Astrocyte (in vitro differentiated cells and primary cell): ENCODE measurements around the gene EXOC6B. TPM values are rescaled to one million over a fixed set of nuclear protein-coding genes. Genes with fewer than 3 reads are reported as not detected.
"Not testable (repeated sequence)": the region's sequence is repeated elsewhere in the genome, so short reads cannot be mapped to it uniquely, and the experiment has no call there.

Experiments used
- DNase-seq: peaks from one replicate; pipeline ENCODE4 v3.0.0-alpha.2; 2010; ENCODE audit warnings: low read depth
- FAIRE-seq: peaks from 2 replicates; lab custom pipeline; 2011; peaks lifted over from hg19 to GRCh38; lab: Jason Lieb, UNC
- H2AFZ ChIP-seq: 2 replicates; pipeline ENCODE4 v1.6.0; 2012; ENCODE audit warnings: low read depth, low read length, inconsistent platforms
- H3K27ac ChIP-seq: 2 replicates; pipeline ENCODE4 v1.5.1; 2011; ENCODE audit warnings: low read depth, low read length, inconsistent platforms
- H3K27me3 ChIP-seq: 2 replicates; pipeline ENCODE4 v1.6.0; 2011; ENCODE audit warnings: low read length, inconsistent platforms; ENCODE audit not compliant: insufficient read depth
- H3K36me3 ChIP-seq: 2 replicates; pipeline ENCODE4 v1.5.1; 2011; ENCODE audit warnings: low read length, inconsistent platforms; ENCODE audit not compliant: insufficient read depth
- H3K4me1 ChIP-seq: 2 replicates; pipeline ENCODE4 v1.5.1; 2011; ENCODE audit warnings: low read length, inconsistent platforms; ENCODE audit not compliant: insufficient read depth
- H3K4me2 ChIP-seq: 2 replicates; pipeline ENCODE4 v1.6.0; 2012; ENCODE audit warnings: low read length, inconsistent platforms
- H3K4me3 ChIP-seq: 2 replicates; pipeline ENCODE4 v1.5.1; 2011; ENCODE audit warnings: low read depth, mild to moderate bottlenecking, low read length, inconsistent platforms; ENCODE audit not compliant: insufficient read depth
- H3K79me2 ChIP-seq: 2 replicates; pipeline ENCODE4 v1.6.0; 2012; ENCODE audit warnings: mild to moderate bottlenecking, low read length, inconsistent platforms; ENCODE audit not compliant: insufficient read depth
- H3K9ac ChIP-seq: 2 replicates; pipeline ENCODE4 v1.6.0; 2012; ENCODE audit warnings: mild to moderate bottlenecking, low read length, inconsistent platforms
- H3K9me3 ChIP-seq: 2 replicates; pipeline ENCODE4 v1.5.1; 2012; ENCODE audit warnings: low read depth, mild to moderate bottlenecking, low read length, inconsistent platforms; ENCODE audit not compliant: insufficient read depth
- H4K20me1 ChIP-seq: 2 replicates; pipeline ENCODE4 v1.6.0; 2012; ENCODE audit warnings: low read length, inconsistent platforms; ENCODE audit not compliant: insufficient read depth
- H3K27ac Mint-ChIP-seq: one replicate; pipeline ENCODE4 v1.8.0; 2021; ENCODE audit warnings: mild to moderate bottlenecking, mixed read lengths; ENCODE audit not compliant: unreplicated experiment
- H3K27me3 Mint-ChIP-seq: one replicate; pipeline ENCODE4 v1.8.0; 2021; ENCODE audit warnings: low read depth, mixed read lengths; ENCODE audit not compliant: unreplicated experiment
- H3K36me3 Mint-ChIP-seq: one replicate; pipeline ENCODE4 v1.8.0; 2021; ENCODE audit warnings: low read depth, mixed read lengths; ENCODE audit not compliant: unreplicated experiment
- H3K4me1 Mint-ChIP-seq: one replicate; pipeline ENCODE4 v1.8.0; 2021; ENCODE audit warnings: low read depth, mixed read lengths; ENCODE audit not compliant: unreplicated experiment
- H3K4me3 Mint-ChIP-seq: one replicate; pipeline ENCODE4 v1.8.0; 2021; ENCODE audit warnings: mild to moderate bottlenecking, moderate library complexity, mixed read lengths; ENCODE audit not compliant: unreplicated experiment
- H3K9me3 Mint-ChIP-seq: one replicate; pipeline ENCODE4 v1.8.0; 2021; ENCODE audit warnings: mild to moderate bottlenecking, mixed read lengths; ENCODE audit not compliant: unreplicated experiment
- EZH2 ChIP-seq: IDR thresholded peaks from 2 replicates; pipeline ENCODE4 v1.6.1; 2012; ENCODE audit warnings: mild to moderate bottlenecking, low read length, inconsistent platforms; ENCODE audit not compliant: insufficient read depth
- total RNA-seq: library from RNA; stranded (reverse); gene quantifications from 2 replicates; pipeline ENCODE4 v1.2.1, GENCODE V29; 2021
- TF ChIP-seq, protein P1 (sequence below): IDR thresholded peaks from 2 replicates; pipeline ENCODE4 v1.5.1; 2011; ENCODE audit warnings: low read depth, mild to moderate bottlenecking, inconsistent platforms, low read length, moderate library complexity; ENCODE audit not compliant: insufficient read depth

EXOC6B gene
- total RNA-seq, 1 donor from 2014 or later = 31.8 TPM

DNA sequence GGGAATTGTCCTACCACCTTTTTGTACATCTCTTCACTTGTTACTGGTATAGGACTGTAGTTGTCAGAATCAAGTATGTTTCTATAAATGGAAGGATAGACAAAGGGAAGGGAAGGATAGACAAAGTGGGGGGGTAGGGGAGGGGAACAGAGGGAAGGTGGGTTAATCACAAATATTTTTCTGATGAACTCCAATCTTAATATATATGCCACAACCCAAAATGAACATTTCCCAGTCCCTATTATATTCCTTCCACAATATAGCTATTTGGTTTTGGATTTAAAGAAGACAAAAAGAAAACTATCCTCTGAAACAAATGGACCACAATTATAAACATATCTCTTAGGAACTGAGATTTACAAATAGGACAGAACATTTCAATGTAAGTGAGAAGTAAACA is 329.4 kb downstream of the EXOC6B start:
- Mint-ChIP-seq H3K27ac (no peak overlapping the region), H3K4me1 (no peaks in the 10 kb centered on the region), H3K36me3 (peaks cover 2% of the 10 kb centered on the region), H3K27me3 (no peaks in the 10 kb centered on the region), H3K4me3 (no peak overlapping the region), H3K9me3 (no peaks in the 10 kb centered on the region)
- Histone ChIP-seq H3K4me2 (no peak overlapping the region), H3K9ac (no peak overlapping the region), H3K36me3 (peaks cover 3% of the 10 kb centered on the region), H4K20me1 (no peaks in the 10 kb centered on the region), H3K27me3 (no peaks in the 10 kb centered on the region), H3K9me3 (no peaks in the 10 kb centered on the region), H2AFZ (no peak overlapping the region), H3K27ac (no peak overlapping the region), H3K4me1 (no peaks in the 10 kb centered on the region), H3K4me3 (no peak overlapping the region), H3K79me2 (no peaks in the 10 kb centered on the region)
- no peak for FAIRE-seq
- no peak for TF ChIP-seq EZH2
- TF ChIP-seq, protein P1, sequence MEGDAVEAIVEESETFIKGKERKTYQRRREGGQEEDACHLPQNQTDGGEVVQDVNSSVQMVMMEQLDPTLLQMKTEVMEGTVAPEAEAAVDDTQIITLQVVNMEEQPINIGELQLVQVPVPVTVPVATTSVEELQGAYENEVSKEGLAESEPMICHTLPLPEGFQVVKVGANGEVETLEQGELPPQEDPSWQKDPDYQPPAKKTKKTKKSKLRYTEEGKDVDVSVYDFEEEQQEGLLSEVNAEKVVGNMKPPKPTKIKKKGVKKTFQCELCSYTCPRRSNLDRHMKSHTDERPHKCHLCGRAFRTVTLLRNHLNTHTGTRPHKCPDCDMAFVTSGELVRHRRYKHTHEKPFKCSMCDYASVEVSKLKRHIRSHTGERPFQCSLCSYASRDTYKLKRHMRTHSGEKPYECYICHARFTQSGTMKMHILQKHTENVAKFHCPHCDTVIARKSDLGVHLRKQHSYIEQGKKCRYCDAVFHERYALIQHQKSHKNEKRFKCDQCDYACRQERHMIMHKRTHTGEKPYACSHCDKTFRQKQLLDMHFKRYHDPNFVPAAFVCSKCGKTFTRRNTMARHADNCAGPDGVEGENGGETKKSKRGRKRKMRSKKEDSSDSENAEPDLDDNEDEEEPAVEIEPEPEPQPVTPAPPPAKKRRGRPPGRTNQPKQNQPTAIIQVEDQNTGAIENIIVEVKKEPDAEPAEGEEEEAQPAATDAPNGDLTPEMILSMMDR = no peak
- DNase-seq = no peak

DNA sequence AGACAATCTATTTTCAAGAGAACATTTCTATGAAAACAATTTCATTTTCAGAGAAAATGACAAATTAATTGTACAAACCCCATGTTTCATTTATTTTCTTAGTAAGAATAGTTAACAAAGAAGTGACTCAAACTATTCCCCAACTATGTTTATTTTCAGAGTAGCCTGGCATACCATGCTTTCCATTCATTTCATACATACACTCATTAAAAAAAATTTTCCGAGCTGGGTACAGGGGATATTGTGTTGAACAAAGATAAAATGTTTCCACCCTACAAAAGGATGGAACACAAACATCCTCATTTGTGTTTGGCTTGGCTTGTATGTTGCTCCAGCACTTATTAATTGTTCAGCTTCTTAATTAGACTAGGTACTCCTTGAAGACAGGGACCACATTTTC is 331.4 kb downstream of the EXOC6B start:
- no peak overlapping the region for H3K4me3 Mint-ChIP-seq
- Histone ChIP-seq H3K9me3 (no peaks in the 10 kb centered on the region), H3K9ac (no peak overlapping the region), H4K20me1 (no peaks in the 10 kb centered on the region), H3K4me1 (no peaks in the 10 kb centered on the region), H3K36me3 (no peaks in the 10 kb centered on the region), H2AFZ (no peak overlapping the region), H3K4me2 (no peak overlapping the region), H3K27ac (no peak overlapping the region), H3K27me3 (no peaks in the 10 kb centered on the region), H3K79me2 (no peaks in the 10 kb centered on the region), H3K4me3 (no peak overlapping the region)
- no peak for FAIRE-seq
- H3K4me1 Mint-ChIP-seq = no peaks in the 10 kb centered on the region
- H3K27me3 Mint-ChIP-seq = no peaks in the 10 kb centered on the region
- no peaks in the 10 kb centered on the region for H3K36me3 Mint-ChIP-seq
- no peak overlapping the region for H3K27ac Mint-ChIP-seq
- TF ChIP-seq, protein P1 = no peak
- no peak for TF ChIP-seq EZH2
- peak; percentile 16 for DNase-seq
- H3K9me3 Mint-ChIP-seq = no peaks in the 10 kb centered on the region

DNA sequence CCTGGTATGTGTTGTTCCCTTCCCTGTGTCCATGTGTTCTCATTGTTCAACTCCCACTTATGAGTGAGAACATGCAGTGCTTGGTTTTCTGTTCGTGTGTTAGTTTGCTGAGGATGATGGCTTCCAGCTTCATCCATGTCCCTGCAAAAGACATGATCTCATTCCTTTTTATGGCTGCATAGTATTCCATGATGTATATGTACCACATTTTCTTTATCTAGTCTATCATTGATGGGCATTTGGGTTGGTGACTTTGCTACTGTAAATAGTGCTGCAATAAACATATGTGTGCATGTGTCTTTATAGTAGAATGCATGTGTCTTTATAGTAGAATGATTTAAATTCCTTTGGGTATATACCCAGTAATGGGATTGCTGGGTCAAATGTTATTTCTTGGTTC is 341.2 kb downstream of the EXOC6B start:
- not testable (repeated sequence) for H3K4me3 Mint-ChIP-seq, H2AFZ ChIP-seq, H3K27me3 Mint-ChIP-seq, H3K27ac Mint-ChIP-seq, H3K27ac ChIP-seq, H3K9me3 Mint-ChIP-seq, H3K27me3 ChIP-seq, H3K4me3 ChIP-seq, H3K9ac ChIP-seq, H3K36me3 ChIP-seq, H3K4me1 Mint-ChIP-seq, H3K4me2 ChIP-seq, H4K20me1 ChIP-seq, DNase-seq, H3K79me2 ChIP-seq, H3K9me3 ChIP-seq, FAIRE-seq, H3K4me1 ChIP-seq
- H3K36me3 Mint-ChIP-seq = peaks cover 17% of the 10 kb centered on the region
